Natural killer cell treated with Interleukin-12 subunit alpha and Interleukin-12 subunit beta and Interleukin-15 and Interleukin-18, amount 100 ng/mL, for 72 hours (primary cell): ENCODE measurements around the gene DVL1. TPM values are rescaled to one million over a fixed set of nuclear protein-coding genes. Genes with fewer than 3 reads are reported as not detected.

Source experiments
- ATAC-seq, 2 donors: fragments of 150-1000 bp; cut with Tn5 transposase in 1 of 2; sonication (Bioruptor Pico), chemical (Tn5 transposase) in 1 of 2; 2 replicates each; pipeline ENCODE4 v1.10.0; 2021
- DNase-seq: peaks from one replicate; pipeline ENCODE4 v3.0.0; 2022; ENCODE audit warnings: low spot score
- H3K27ac Mint-ChIP-seq, 2 donors: 1 replicate in 1 of 2; 2 replicates in 1 of 2; pipeline ENCODE4 v1.8.0; 2022; ENCODE audit warnings: mixed read lengths in 2 of 2, mild to moderate bottlenecking in 1 of 2, moderate library complexity in 1 of 2
- H3K27me3 Mint-ChIP-seq, 2 donors: 1 replicate in 1 of 2; 2 replicates in 1 of 2; pipeline ENCODE4 v1.8.0; 2022; ENCODE audit warnings: mixed read lengths in 2 of 2
- H3K36me3 Mint-ChIP-seq: one replicate; pipeline ENCODE4 v1.8.0; 2022; ENCODE audit warnings: mixed read lengths
- H3K4me1 Mint-ChIP-seq, 2 donors: 1 replicate in 1 of 2; 2 replicates in 1 of 2; pipeline ENCODE4 v1.8.0; 2022; ENCODE audit warnings: low read depth in 2 of 2, mixed read lengths in 2 of 2, mild to moderate bottlenecking in 1 of 2
- H3K4me3 Mint-ChIP-seq: one replicate; pipeline ENCODE4 v1.8.0; 2022; ENCODE audit warnings: mixed read lengths
- H3K9me3 Mint-ChIP-seq: 2 replicates; pipeline ENCODE4 v1.8.0; 2022; ENCODE audit warnings: mixed read lengths
- total RNA-seq, 2 donors: library from RNA; stranded (reverse); gene quantifications; one replicate each; pipeline ENCODE4 v1.2.3, GENCODE V29; 2022

The DVL1 gene
- total RNA-seq, 2 donors from 2014 or later = 29.4 to 66.5 TPM

GRCh38 chr1:1356166-1356795, 7.1 kb upstream of the DVL1 start:
- Mint-ChIP-seq H3K27me3 (peaks cover 9 to 14% of the 10 kb centered on the region in 2 donors), H3K4me1 (peaks cover 0 to 10% of the 10 kb centered on the region in 2 donors), H3K36me3 (no peaks in the 10 kb centered on the region), H3K27ac (no peak overlapping the region), H3K9me3 (no peaks in the 10 kb centered on the region), H3K4me3 (no peak overlapping the region)
- no peak for ATAC-seq
- no peak for DNase-seq

GRCh38 chr1:1355416-1355815, 6.2 kb upstream of the DVL1 start:
- DNase-seq (no peak), ATAC-seq (peak; percentile 29 to 52)
- H3K9me3 Mint-ChIP-seq = no peaks in the 10 kb centered on the region
- H3K27ac Mint-ChIP-seq = no peak overlapping the region
- H3K4me3 Mint-ChIP-seq = no peak overlapping the region
- H3K36me3 Mint-ChIP-seq = no peaks in the 10 kb centered on the region
- peaks cover 0 to 10% of the 10 kb centered on the region in 2 donors for H3K4me1 Mint-ChIP-seq
- H3K27me3 Mint-ChIP-seq = peaks cover under 1 to 9% of the 10 kb centered on the region in 2 donors

- Mint-ChIP-seq H3K27ac (no peak overlapping the region), H3K4me1 (peaks cover 0 to 10% of the 10 kb centered on the region in 2 donors), H3K36me3 (no peaks in the 10 kb centered on the region), H3K4me3 (no peak overlapping the region), H3K27me3 (peaks cover 0 to 9% of the 10 kb centered on the region in 2 donors), H3K9me3 (no peaks in the 10 kb centered on the region)
- ATAC-seq (no peak), DNase-seq (no peak)
These were observed 5.3 kb upstream of the DVL1 start for GRCh38 chr1:1354271-1355247.

GRCh38 chr1:1353389-1354151, 4.4 kb upstream of the DVL1 start:
- Mint-ChIP-seq H3K4me1 (peaks cover 0 to 7% of the 10 kb centered on the region in 2 donors), H3K36me3 (no peaks in the 10 kb centered on the region), H3K27me3 (peaks cover 0 to 9% of the 10 kb centered on the region in 2 donors), H3K9me3 (no peaks in the 10 kb centered on the region), H3K4me3 (no peak overlapping the region), H3K27ac (no peak overlapping the region)
- DNase-seq = no peak
- ATAC-seq = no peak

GRCh38 chr1:1352786-1353388, 3.7 kb upstream of the DVL1 start:
- H3K4me3 Mint-ChIP-seq = no peak overlapping the region
- DNase-seq = no peak
- no peaks in the 10 kb centered on the region for H3K9me3 Mint-ChIP-seq
- peaks cover 0 to 8% of the 10 kb centered on the region in 2 donors for H3K27me3 Mint-ChIP-seq
- H3K4me1 Mint-ChIP-seq = peaks cover 0 to 7% of the 10 kb centered on the region in 2 donors
- H3K27ac Mint-ChIP-seq = no peak overlapping the region
- no peaks in the 10 kb centered on the region for H3K36me3 Mint-ChIP-seq
- no peak for ATAC-seq

- no peaks in the 10 kb centered on the region for H3K36me3 Mint-ChIP-seq
- H3K4me3 Mint-ChIP-seq = peak overlapping the region; percentile 62
- H3K27ac Mint-ChIP-seq = peak overlapping the region; percentile 26 to 60
- H3K4me1 Mint-ChIP-seq = peaks cover 0 to 12% of the 10 kb centered on the region in 2 donors
- DNase-seq (no peak), ATAC-seq (no peak)
- H3K27me3 Mint-ChIP-seq = peaks cover 0 to 6% of the 10 kb centered on the region in 2 donors
- H3K9me3 Mint-ChIP-seq = no peaks in the 10 kb centered on the region
These were observed 2.6 kb upstream of the DVL1 start for GRCh38 chr1:1351511-1352427.

- peak; percentile 53 to 64 for ATAC-seq
- no peaks in the 10 kb centered on the region for H3K9me3 Mint-ChIP-seq
- H3K36me3 Mint-ChIP-seq = no peaks in the 10 kb centered on the region
- peaks cover 0 to 11% of the 10 kb centered on the region in 2 donors for H3K4me1 Mint-ChIP-seq
- peak overlapping the region; percentile 69 for H3K4me3 Mint-ChIP-seq
- no peak for DNase-seq
- peaks cover 0 to 3% of the 10 kb centered on the region in 2 donors for H3K27me3 Mint-ChIP-seq
- no peak overlapping the region for H3K27ac Mint-ChIP-seq
These were observed 580 bp downstream of the DVL1 start for GRCh38 chr1:1348420-1349255.

- no peak overlapping the region for H3K27ac Mint-ChIP-seq
- H3K9me3 Mint-ChIP-seq = no peaks in the 10 kb centered on the region
- H3K4me1 Mint-ChIP-seq = peaks cover 0 to 13% of the 10 kb centered on the region in 2 donors
These were observed 1.4 kb downstream of the DVL1 start for GRCh38 chr1:1347663-1348419.

GRCh38 chr1:1347026-1347595, 2.1 kb downstream of the DVL1 start:
- Mint-ChIP-seq H3K4me3 (peak overlapping the region; percentile 69), H3K36me3 (no peaks in the 10 kb centered on the region), H3K9me3 (no peaks in the 10 kb centered on the region), H3K4me1 (peaks cover 0 to 10% of the 10 kb centered on the region in 2 donors), H3K27ac (peak overlapping the region in 1 of 2 donors; percentile 35), H3K27me3 (no peaks in the 10 kb centered on the region)
- ATAC-seq (no peak), DNase-seq (no peak)

More at GRCh38 chr1:1347663-1348419, 1.4 kb downstream of the DVL1 start:
- DNase-seq (no peak), ATAC-seq (no peak)
- peak overlapping the region; percentile 69 for H3K4me3 Mint-ChIP-seq
- peaks cover 0 to 3% of the 10 kb centered on the region in 2 donors for H3K27me3 Mint-ChIP-seq
- no peaks in the 10 kb centered on the region for H3K36me3 Mint-ChIP-seq

GRCh38 chr1:1346501-1346890, 2.7 kb downstream of the DVL1 start:
- no peak for DNase-seq
- Mint-ChIP-seq H3K4me3 (no peak overlapping the region), H3K9me3 (no peaks in the 10 kb centered on the region), H3K27ac (peak overlapping the region in 1 of 2 donors; percentile 35), H3K36me3 (no peaks in the 10 kb centered on the region), H3K27me3 (no peaks in the 10 kb centered on the region), H3K4me1 (peaks cover 0 to 8% of the 10 kb centered on the region in 2 donors)
- no peak for ATAC-seq

- H3K9me3 Mint-ChIP-seq = no peaks in the 10 kb centered on the region
- no peak for DNase-seq
- H3K27ac Mint-ChIP-seq = no peak overlapping the region
- no peak for ATAC-seq
- no peak overlapping the region for H3K4me3 Mint-ChIP-seq
- H3K27me3 Mint-ChIP-seq = no peaks in the 10 kb centered on the region
- H3K36me3 Mint-ChIP-seq = no peaks in the 10 kb centered on the region
- H3K4me1 Mint-ChIP-seq = peaks cover 0 to 12% of the 10 kb centered on the region in 2 donors
These were observed 3.2 kb downstream of the DVL1 start for GRCh38 chr1:1345860-1346500.
